ENCODE results near the gene EML6.
A peak's percentile ranks its signal among the peaks of the same experiment; 100 is the strongest.

Gene EML6

GRCh38 chr2:55010149-55010591 lies 286.7 kb downstream of the EML6 start:
- DNase-seq, result peak; percentile 84

GRCh38 chr2:55010915-55011314 lies 287.5 kb downstream of the EML6 start:
- peak; percentile 68 for DNase-seq

- no peak for DNase-seq
These were observed 288.6 kb downstream of the EML6 start for GRCh38 chr2:55011831-55012671.

GRCh38 chr2:55012672-55013484 lies 289.4 kb downstream of the EML6 start:
- no peak for DNase-seq

DNA sequence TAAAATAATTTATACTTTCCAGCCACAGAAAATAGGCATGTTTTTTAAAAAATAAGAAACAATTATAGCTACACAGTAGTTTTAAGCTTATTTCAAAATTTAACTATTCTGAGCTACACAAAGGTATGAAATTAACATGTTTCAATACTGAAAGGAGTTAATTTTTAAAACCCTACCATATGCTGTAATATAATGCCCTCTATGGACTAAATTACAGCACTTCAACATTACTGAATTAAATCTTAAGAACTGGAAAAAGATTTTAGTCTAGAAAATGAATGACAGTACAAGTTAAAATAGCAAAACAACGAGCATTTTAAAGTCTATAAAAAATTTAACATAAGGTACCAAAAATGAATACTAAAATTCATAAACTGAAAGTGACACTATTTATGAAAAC lies 290.5 kb downstream of the EML6 start:
- DNase-seq, result peak; percentile 58

GRCh38 chr2:55014962-55015939 lies 291.8 kb downstream of the EML6 start:
- DNase-seq, result peak; percentile 80

DNA sequence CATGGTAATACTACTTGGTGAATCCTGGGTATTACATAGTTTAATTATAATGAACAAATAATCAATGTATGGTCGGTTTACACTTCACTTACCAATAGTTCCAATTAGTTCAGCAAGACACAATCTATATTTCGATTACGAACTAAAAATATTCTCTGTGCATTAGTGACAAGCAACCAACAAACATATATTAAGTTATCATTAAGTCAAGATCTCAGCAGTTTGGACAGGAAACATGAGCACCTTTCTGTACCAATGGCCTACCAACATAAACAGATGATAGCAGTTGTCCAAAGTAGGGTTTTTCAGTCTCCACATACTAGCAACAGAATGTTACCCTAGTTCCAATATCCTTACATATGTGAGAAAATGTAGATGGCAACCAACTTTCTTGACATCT lies 294.0 kb downstream of the EML6 start:
- no peak for DNase-seq

DNA sequence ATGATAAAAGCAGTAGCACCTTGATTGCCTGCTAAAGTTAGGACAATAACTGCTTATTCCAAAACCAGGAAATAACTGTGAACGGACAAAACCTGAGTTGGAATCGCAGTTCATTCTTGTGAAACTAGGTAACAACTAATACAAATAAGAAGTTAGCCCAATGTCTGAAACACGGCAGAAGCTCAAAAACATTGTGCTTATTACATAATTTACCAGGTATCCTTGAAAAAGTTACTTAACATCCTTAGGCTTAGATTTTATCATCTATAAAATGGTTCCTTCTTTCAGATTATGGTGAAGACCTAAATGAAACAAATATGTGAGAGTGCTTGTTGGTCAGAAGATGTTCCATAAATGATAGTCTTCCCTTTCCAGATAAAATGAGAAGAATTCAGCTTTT lies 294.4 kb downstream of the EML6 start:
- DNase-seq, result peak; percentile 51

DNA sequence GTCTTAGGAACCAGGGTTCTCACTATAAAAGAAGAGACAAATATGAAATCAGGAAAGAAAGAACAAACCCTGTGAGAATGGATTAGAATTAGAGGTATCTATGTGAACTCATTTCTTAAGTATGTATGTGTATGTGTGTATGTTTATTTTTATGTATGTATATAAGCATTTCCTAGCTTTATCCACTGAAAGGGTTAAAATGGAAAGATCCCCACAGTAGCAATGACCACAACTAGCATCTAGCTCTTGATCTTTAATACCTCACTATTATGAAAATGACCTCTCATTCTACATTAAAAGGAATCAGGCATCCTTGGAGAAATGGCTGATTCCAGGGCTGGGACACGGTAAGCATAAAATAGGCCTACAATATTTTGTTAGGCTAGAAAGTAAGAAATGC lies 295.2 kb downstream of the EML6 start:
- DNase-seq, result no peak

DNA sequence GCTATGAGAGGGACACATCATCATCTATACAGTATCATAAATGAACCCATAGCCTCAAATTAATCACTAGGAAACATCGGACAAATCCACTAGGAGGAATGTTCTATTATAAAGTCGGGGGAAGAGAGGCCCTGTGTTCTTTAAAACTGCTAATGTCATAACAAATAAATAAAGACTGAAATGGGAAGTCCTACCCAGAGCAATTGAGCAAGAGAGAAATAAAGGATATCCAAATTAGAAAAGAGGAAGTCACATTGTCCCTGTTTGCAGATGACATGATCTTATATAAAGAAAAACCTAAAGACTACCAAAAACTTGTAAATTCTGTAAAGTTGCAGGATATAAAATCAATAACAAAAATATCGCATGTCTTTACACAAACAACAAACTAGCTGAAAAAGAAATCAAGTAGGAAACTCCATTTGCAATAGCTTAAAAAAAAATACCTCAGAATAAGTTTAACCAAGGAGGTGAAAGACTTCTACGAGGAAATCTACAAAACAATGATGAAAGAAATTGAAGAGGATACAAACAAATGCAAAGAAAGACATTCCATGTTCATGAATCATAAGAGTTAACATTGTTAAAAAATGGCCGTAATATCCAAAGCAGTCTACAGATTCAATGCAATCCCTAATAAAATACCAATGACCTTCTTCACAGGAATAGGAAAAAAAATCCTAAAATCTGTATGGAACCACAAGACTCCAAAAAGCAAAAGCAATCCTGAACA lies 296.2 kb downstream of the EML6 start:
- peak; percentile 82 for DNase-seq

Data from hematopoietic multipotent progenitor cell treated with erythropoietin and hydrocortisone succinate and interleukin-3 and kit ligand, for 4 days (in vitro differentiated cells).